Measurements from ENCODE around the gene RGS7. TPM values are rescaled to one million over a fixed set of nuclear protein-coding genes. Genes with fewer than 3 reads are reported as not detected.

RGS7 gene
- total and polyA plus RNA-seq, 2 of the 4 experiments (the other 2 are of a cell fraction): 0.58 to 0.72 TPM

GRCh38 chr1:241225741-241226140 lies 131.3 kb downstream of the RGS7 start:
- no peak overlapping the region for H2AK9ac ChIP-seq (replicated peaks; ENCODE audit: low read depth, low read length, poor library complexity)
- no peak overlapping the region for H3K4ac ChIP-seq (ENCODE audit: low read depth, low read length)
- no peaks in the 10 kb centered on the region for H3K4me1 ChIP-seq (ENCODE audit: control insufficient read depth, insufficient read depth, low read length)
- H3K9me1 ChIP-seq (ENCODE audit: insufficient read depth, low read length): no peaks in the 10 kb centered on the region
- H3K14ac ChIP-seq (replicated peaks; ENCODE audit: low read depth, low read length): no peak overlapping the region
- H3K18ac ChIP-seq (ENCODE audit: low read depth, low read length): no peak overlapping the region
- CTCF ChIA-PET: no interaction called here
- H4K5ac ChIP-seq (ENCODE audit: low read depth, low read length): no peak overlapping the region
- no CpG with 5 or more reads among the region's 1 CpG for WGBS, 2 experiments (ENCODE audit: extremely low coverage in 2 of 2, insufficient read length in 1 of 2)
- H2BK5ac ChIP-seq (ENCODE audit: low read depth, low read length, poor library complexity, severe bottlenecking): no peak overlapping the region
- DNase-seq (no peak), ATAC-seq (ENCODE audit: low read depth) (no peak)
- no peak overlapping the region for H3K23ac ChIP-seq (ENCODE audit: low read depth, low read length)
- H2BK120ac ChIP-seq (ENCODE audit: low read depth, low read length): no peak overlapping the region
- TF ChIP-seq MAFK (IDR thresholded peaks at IDR 0.05; ENCODE audit: low read depth, low read length): no peak
- no peak for TF ChIP-seq MXI1 (IDR thresholded peaks at IDR 0.05; ENCODE audit: borderline replicate concordance, low read depth, low read length)
- TF ChIP-seq CHD1 (IDR thresholded peaks at IDR 0.05; ENCODE audit: low read depth, low read length): no peak
- no peak for TF ChIP-seq NFE2L2 (IDR thresholded peaks at IDR 0.05; ENCODE audit: low read depth, low read length)
- no peak for TF ChIP-seq USF2 (IDR thresholded peaks at IDR 0.05; ENCODE audit: low read depth, low read length)
- TF ChIP-seq FOS (IDR thresholded peaks at IDR 0.05; ENCODE audit: low read depth, low read length): no peak
- no peak for TF ChIP-seq MAZ (IDR thresholded peaks at IDR 0.05; ENCODE audit: borderline replicate concordance, low read depth, low read length)
- no peak for TF ChIP-seq SMC3 (IDR thresholded peaks at IDR 0.05; ENCODE audit: low read depth, low read length)
- TF ChIP-seq, protein P1, sequence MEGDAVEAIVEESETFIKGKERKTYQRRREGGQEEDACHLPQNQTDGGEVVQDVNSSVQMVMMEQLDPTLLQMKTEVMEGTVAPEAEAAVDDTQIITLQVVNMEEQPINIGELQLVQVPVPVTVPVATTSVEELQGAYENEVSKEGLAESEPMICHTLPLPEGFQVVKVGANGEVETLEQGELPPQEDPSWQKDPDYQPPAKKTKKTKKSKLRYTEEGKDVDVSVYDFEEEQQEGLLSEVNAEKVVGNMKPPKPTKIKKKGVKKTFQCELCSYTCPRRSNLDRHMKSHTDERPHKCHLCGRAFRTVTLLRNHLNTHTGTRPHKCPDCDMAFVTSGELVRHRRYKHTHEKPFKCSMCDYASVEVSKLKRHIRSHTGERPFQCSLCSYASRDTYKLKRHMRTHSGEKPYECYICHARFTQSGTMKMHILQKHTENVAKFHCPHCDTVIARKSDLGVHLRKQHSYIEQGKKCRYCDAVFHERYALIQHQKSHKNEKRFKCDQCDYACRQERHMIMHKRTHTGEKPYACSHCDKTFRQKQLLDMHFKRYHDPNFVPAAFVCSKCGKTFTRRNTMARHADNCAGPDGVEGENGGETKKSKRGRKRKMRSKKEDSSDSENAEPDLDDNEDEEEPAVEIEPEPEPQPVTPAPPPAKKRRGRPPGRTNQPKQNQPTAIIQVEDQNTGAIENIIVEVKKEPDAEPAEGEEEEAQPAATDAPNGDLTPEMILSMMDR (conservative IDR thresholded peaks at IDR 0.05; ENCODE audit: low read depth, low read length): no peak
- no peak for TF ChIP-seq RCOR1 (IDR thresholded peaks at IDR 0.05; ENCODE audit: insufficient replicate concordance, low read length)
- no peak for TF ChIP-seq POLR2A (IDR thresholded peaks at IDR 0.05; ENCODE audit: low read depth, low read length)
- TF ChIP-seq RFX5 (IDR thresholded peaks at IDR 0.05; ENCODE audit: low read depth, low read length): no peak
- TF ChIP-seq BHLHE40 (IDR thresholded peaks at IDR 0.05; ENCODE audit: low read depth, low read length): no peak
- TF ChIP-seq, protein P2, sequence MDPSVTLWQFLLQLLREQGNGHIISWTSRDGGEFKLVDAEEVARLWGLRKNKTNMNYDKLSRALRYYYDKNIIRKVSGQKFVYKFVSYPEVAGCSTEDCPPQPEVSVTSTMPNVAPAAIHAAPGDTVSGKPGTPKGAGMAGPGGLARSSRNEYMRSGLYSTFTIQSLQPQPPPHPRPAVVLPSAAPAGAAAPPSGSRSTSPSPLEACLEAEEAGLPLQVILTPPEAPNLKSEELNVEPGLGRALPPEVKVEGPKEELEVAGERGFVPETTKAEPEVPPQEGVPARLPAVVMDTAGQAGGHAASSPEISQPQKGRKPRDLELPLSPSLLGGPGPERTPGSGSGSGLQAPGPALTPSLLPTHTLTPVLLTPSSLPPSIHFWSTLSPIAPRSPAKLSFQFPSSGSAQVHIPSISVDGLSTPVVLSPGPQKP (IDR thresholded peaks at IDR 0.05; ENCODE audit: borderline replicate concordance, low read depth, low read length): no peak
- TF ChIP-seq CEBPB (IDR thresholded peaks at IDR 0.05; ENCODE audit: low read depth, low read length): no peak
- no peak for TF ChIP-seq RAD21 (IDR thresholded peaks at IDR 0.05; ENCODE audit: low read length)
- no peak overlapping the region for H2BK20ac ChIP-seq (ENCODE audit: low read depth, low read length)
- H2BK15ac ChIP-seq (ENCODE audit: low read depth, low read length): no peak overlapping the region
- no peak overlapping the region for H3K27ac ChIP-seq (ENCODE audit: insufficient read depth, low read length)
- H3K27me3 ChIP-seq (ENCODE audit: control insufficient read depth, insufficient read depth, low read length): no peaks in the 10 kb centered on the region
- no peak overlapping the region for H4K8ac ChIP-seq (ENCODE audit: low read depth in 2 of 2, low read length in 2 of 2)
- H3K9ac ChIP-seq (ENCODE audit: low read depth, low read length): no peak overlapping the region
- no peak overlapping the region for H3K56ac ChIP-seq (ENCODE audit: extremely low read depth, insufficient read depth, low read length)
- in situ Hi-C loops (cut with MboI; ENCODE audit: low sequenced_read_pairs) (no loop called here), dilution Hi-C loops (cut with HindIII; ENCODE audit: low sequenced_read_pairs, unreplicated experiment) (no loop called here), intact Hi-C loops (cut with micrococcal nuclease) (no loop called here)
- no peak overlapping the region for H3K4me3 ChIP-seq (ENCODE audit: insufficient read depth, low read depth, low read length)
- H3K36me3 ChIP-seq (ENCODE audit: control insufficient read depth, insufficient read depth, low read length): no peaks in the 10 kb centered on the region
- no peaks in the 10 kb centered on the region for H3K79me1 ChIP-seq (ENCODE audit: low read depth in 1 of 2, low read length in 2 of 2)
- no TSS peak for BruUV-seq (replicated peaks)
- H4K20me1 ChIP-seq (ENCODE audit: insufficient read depth, low read length): no peaks in the 10 kb centered on the region
- peaks cover 17% of the 10 kb centered on the region for H3K9me3 ChIP-seq (ENCODE audit: control insufficient read depth, insufficient read depth, low read length)
- H2AFZ ChIP-seq (replicated peaks; ENCODE audit: low read length, poor library complexity): no peak overlapping the region
- POLR2A ChIA-PET (ENCODE audit: unreplicated experiment): no interaction called here
- no peak overlapping the region for H4K91ac ChIP-seq (ENCODE audit: insufficient read depth, low read depth, low read length)
- H2AK5ac ChIP-seq (ENCODE audit: low read depth, low read length): no peak overlapping the region
- no peak overlapping the region for H3K4me2 ChIP-seq (ENCODE audit: low read depth, low read length)

Data from IMR-90 (cell line).